Hepatocyte (in vitro differentiated cells): ENCODE data around the gene TCF19. TPM values are rescaled to one million over a fixed set of nuclear protein-coding genes. Genes with fewer than 3 reads are reported as not detected.

Experiments
- DNase-seq: peaks from one replicate; pipeline ENCODE4 v3.0.0-alpha.2; 2016; ENCODE audit warnings: low spot score
- H2AFZ ChIP-seq: fragments of 200-600 bp; sonication (generic); 2 replicates; pipeline ENCODE4 v1.6.0; 2016; ENCODE audit warnings: antibody characterized with exemption, mild to moderate bottlenecking
- H3K27ac ChIP-seq: fragments of 200-600 bp; sonication (generic); 2 replicates; pipeline ENCODE4 v1.5.1; 2016; ENCODE audit warnings: mild to moderate bottlenecking
- H3K27me3 ChIP-seq: fragments of 200-600 bp; sonication (generic); 2 replicates; pipeline ENCODE4 v1.6.1; 2016
- H3K36me3 ChIP-seq: fragments of 200-600 bp; sonication (generic); replicated peaks from 2 replicates; pipeline ENCODE4 v1.5.1; 2016; ENCODE audit warnings: low read depth; ENCODE audit not compliant: insufficient read depth
- H3K4me1 ChIP-seq: fragments of 200-600 bp; sonication (generic); 2 replicates; pipeline ENCODE4 v1.5.1; 2016; ENCODE audit warnings: mild to moderate bottlenecking, moderate library complexity; ENCODE audit not compliant: insufficient read depth
- H3K4me2 ChIP-seq: fragments of 200-600 bp; sonication (generic); 2 replicates; pipeline ENCODE4 v1.6.0; 2016
- H3K4me3 ChIP-seq: fragments of 200-600 bp; sonication (generic); 2 replicates; pipeline ENCODE4 v1.5.1; 2016; ENCODE audit warnings: mild to moderate bottlenecking
- H3K79me2 ChIP-seq: fragments of 200-600 bp; sonication (generic); 2 replicates; pipeline ENCODE4 v1.6.0; 2017; ENCODE audit warnings: mild to moderate bottlenecking
- H3K9me2 ChIP-seq: fragments of 200-600 bp; sonication (generic); replicated peaks from 2 replicates; pipeline ENCODE4 v1.6.0; 2017; ENCODE audit warnings: mild to moderate bottlenecking; ENCODE audit not compliant: insufficient read depth
- H3K9me3 ChIP-seq: fragments of 200-600 bp; sonication (generic); 2 replicates; pipeline ENCODE4 v1.5.1; 2016; ENCODE audit warnings: low read depth, mild to moderate bottlenecking
- H4K20me1 ChIP-seq: fragments of 200-600 bp; sonication (generic); 2 replicates; pipeline ENCODE4 v1.6.0; 2016; ENCODE audit warnings: mild to moderate bottlenecking; ENCODE audit not compliant: insufficient read depth, poor library complexity, severe bottlenecking
- EZH2 ChIP-seq: fragments of 200-600 bp; sonication (generic); IDR thresholded peaks from 2 replicates; pipeline ENCODE4 v1.6.1; 2016; ENCODE audit warnings: antibody characterized with exemption, mild to moderate bottlenecking, borderline replicate concordance
- EZH2phosphoT487 ChIP-seq: fragments of 200-600 bp; sonication (generic); IDR thresholded peaks from one replicate; pipeline ENCODE4 v1.6.1; 2018; ENCODE audit warnings: antibody characterized with exemption, mild to moderate bottlenecking, low read depth, moderate library complexity; ENCODE audit not compliant: unreplicated experiment, severe bottlenecking
- WGBS: methylation state at CpG from one replicate; pipeline ENCODE4 v1.1.6; 2016; ENCODE audit warnings: low lambda C conversion rate; ENCODE audit errors: missing lambda C conversion rate; 5-methylcytosine and 5-hydroxymethylcytosine counted together
- polyA plus RNA-seq: library from polyadenylated mRNA; unstranded; fragments of >200 nt; fragmentation: Nextera tagmentation; extraction: Ambion mirVana; gene quantifications from 2 replicates; pipeline ENCODE4 v1.2.1, GENCODE V29; 2016
- total RNA-seq: library from RNA; depleted of rRNA; stranded (reverse); fragments of >200 nt; gene quantifications from 2 replicates; pipeline ENCODE4 v1.2.3, GENCODE V29; 2014
- TF ChIP-seq, protein P1 (sequence below): fragments of 200-600 bp; sonication (generic); IDR thresholded peaks from 2 replicates; pipeline ENCODE4 v1.5.1; 2016; ENCODE audit warnings: antibody characterized with exemption, mild to moderate bottlenecking; ENCODE audit not compliant: poor library complexity

The TCF19 gene
- total and polyA plus RNA-seq, 2 experiments from 2014 or later = 5.0 to 6.3 TPM

DNA sequence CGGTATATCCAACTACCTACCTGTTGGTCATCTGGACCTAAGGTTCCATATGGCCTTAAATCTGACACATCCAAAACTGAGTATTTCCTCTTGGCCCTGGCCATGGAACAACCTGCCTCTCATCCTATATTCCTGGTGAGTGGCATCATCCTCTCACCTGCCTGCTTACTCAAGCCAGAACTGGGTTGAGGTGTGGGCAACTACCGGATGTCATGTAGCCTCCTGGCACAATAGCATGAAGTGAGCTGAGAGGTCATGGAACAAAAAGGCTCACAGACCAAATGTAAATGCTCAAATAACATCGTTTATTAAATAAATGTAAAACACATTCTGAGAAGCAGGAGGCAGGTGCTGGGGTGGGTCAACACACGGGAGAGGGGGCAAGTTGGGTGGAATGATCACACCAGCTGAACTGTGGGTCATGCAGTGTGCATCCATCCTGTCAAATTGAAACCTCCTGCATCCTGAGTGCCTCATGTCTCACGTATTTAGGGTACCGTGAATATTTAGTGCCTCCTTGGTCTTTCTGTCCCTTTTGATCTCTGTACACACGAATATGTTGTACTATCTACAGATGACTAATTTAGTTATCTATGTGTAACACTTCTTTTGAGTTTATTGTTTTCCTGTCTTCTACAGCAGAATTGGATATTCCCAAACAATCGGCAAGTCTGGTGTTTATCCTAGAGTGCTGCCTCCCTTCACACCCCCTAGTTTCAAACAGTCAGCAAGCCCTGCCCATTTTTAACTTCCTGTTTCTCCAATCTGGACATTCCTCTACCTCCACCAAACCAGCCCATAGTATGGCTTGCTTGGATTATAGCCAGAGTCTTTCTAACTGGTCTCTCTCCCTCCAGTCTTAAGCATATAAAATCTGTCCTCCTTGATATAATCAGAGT lies 20.0 kb downstream of the TCF19 start:
- Histone ChIP-seq H3K4me2 (no peak overlapping the region), H3K27ac (no peak overlapping the region), H3K9me3 (no peaks in the 10 kb centered on the region), H3K27me3 (no peaks in the 10 kb centered on the region), H3K4me3 (no peak overlapping the region), H3K79me2 (no peaks in the 10 kb centered on the region), H2AFZ (no peak overlapping the region), H3K4me1 (no peaks in the 10 kb centered on the region), H3K36me3 (no peaks in the 10 kb centered on the region), H3K9me2 (no peaks in the 10 kb centered on the region), H4K20me1 (no peaks in the 10 kb centered on the region)
- WGBS = 74% methylated on average over 8 of the region's 8 CpGs
- no peak for TF ChIP-seq EZH2
- TF ChIP-seq EZH2phosphoT487 = no peak
- TF ChIP-seq, protein P1, sequence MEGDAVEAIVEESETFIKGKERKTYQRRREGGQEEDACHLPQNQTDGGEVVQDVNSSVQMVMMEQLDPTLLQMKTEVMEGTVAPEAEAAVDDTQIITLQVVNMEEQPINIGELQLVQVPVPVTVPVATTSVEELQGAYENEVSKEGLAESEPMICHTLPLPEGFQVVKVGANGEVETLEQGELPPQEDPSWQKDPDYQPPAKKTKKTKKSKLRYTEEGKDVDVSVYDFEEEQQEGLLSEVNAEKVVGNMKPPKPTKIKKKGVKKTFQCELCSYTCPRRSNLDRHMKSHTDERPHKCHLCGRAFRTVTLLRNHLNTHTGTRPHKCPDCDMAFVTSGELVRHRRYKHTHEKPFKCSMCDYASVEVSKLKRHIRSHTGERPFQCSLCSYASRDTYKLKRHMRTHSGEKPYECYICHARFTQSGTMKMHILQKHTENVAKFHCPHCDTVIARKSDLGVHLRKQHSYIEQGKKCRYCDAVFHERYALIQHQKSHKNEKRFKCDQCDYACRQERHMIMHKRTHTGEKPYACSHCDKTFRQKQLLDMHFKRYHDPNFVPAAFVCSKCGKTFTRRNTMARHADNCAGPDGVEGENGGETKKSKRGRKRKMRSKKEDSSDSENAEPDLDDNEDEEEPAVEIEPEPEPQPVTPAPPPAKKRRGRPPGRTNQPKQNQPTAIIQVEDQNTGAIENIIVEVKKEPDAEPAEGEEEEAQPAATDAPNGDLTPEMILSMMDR = no peak
- DNase-seq = no peak

DNA sequence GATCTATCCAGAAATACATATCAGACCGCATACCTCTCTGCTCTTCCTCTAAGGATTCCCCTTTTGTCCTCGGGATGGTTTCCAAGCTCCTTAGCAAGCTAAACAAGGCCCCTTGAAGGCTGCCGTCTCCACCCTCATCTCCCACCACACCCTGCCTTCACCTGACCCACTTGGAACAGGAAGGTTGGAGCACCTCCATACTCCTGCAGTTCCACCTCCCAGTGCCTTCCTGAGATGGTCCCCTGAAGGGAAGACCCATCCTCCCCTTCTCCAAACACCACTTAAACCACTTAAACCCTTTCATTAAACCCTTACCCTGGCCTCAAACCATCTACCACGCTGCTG lies 20.6 kb downstream of the TCF19 start:
- 86% methylated on average over 4 of the region's 4 CpGs for WGBS
- H2AFZ ChIP-seq = no peak overlapping the region
- no peaks in the 10 kb centered on the region for H3K36me3 ChIP-seq
- H4K20me1 ChIP-seq = no peaks in the 10 kb centered on the region
- no peak overlapping the region for H3K4me2 ChIP-seq
- H3K9me3 ChIP-seq = no peaks in the 10 kb centered on the region
- no peaks in the 10 kb centered on the region for H3K27me3 ChIP-seq
- no peaks in the 10 kb centered on the region for H3K79me2 ChIP-seq
- H3K9me2 ChIP-seq = no peaks in the 10 kb centered on the region
- no peak for DNase-seq
- no peak overlapping the region for H3K27ac ChIP-seq
- H3K4me1 ChIP-seq = no peaks in the 10 kb centered on the region
- no peak overlapping the region for H3K4me3 ChIP-seq
- TF ChIP-seq, protein P1 = no peak

DNA sequence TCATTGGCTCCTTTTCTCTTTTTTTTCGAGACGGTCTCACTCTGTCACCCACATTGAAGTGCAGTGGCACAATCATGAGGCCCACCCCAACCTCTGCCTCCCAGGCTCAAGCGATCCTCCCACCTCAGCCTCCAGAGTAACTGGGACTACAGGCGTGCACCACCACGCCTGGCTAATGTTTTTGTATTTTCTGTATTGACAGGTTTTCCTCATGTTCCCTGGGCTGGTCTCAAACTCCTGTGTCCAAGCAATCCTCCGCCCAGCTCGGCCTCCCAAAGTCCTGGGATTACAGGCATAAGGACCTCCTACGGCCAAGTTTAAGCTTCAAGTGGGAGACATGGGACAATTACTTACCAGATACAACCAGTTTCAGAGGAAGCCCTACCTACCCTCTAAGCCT lies 21.5 kb downstream of the TCF19 start:
- Histone ChIP-seq H3K4me3 (no peak overlapping the region), H3K9me2 (no peaks in the 10 kb centered on the region), H2AFZ (no peak overlapping the region), H3K36me3 (no peaks in the 10 kb centered on the region), H3K27me3 (no peaks in the 10 kb centered on the region), H3K9me3 (no peaks in the 10 kb centered on the region), H4K20me1 (no peaks in the 10 kb centered on the region), H3K4me2 (no peak overlapping the region), H3K79me2 (no peaks in the 10 kb centered on the region), H3K27ac (no peak overlapping the region), H3K4me1 (no peaks in the 10 kb centered on the region)
- 98% methylated on average over 8 of the region's 8 CpGs for WGBS
- no peak for DNase-seq
- TF ChIP-seq, protein P1 = no peak
- no peak for TF ChIP-seq EZH2phosphoT487
- no peak for TF ChIP-seq EZH2
